SK-N-DZ (cell line): Measurements from ENCODE around the gene FAM47A. TPM values are rescaled to one million over a fixed set of nuclear protein-coding genes. Genes with fewer than 3 reads are reported as not detected.

ENCODE experiments used
- DNase-seq: peaks from one replicate; pipeline ENCODE4 v3.0.0-alpha.2; 2015; ENCODE audit warnings: low spot score
- polyA plus RNA-seq, 2 experiments: library from polyadenylated mRNA; depleted of rRNA; stranded (reverse); fragments of >200 nt; gene quantifications; 2 replicates each; pipeline ENCODE4 v1.2.3, GENCODE V29; 2014

The FAM47A gene
- polyA plus RNA-seq (2014; cell fraction: cytosol; rRNA removed), result not detected in 2 replicates
- not detected in 2 replicates for polyA plus RNA-seq (2014; cell fraction: nucleus; rRNA removed)

GRCh38 chrX:34132028-34132427, at the start of gene FAM47A:
Gene FAM47A, minus strand, starts transcription at chrX:34132314. Its CDS starts 36 bp downstream, at chrX:34132278.
- no peak for DNase-seq

GRCh38 chrX:34147345-34147744, 15.2 kb upstream of the FAM47A start:
- no peak for DNase-seq

- DNase-seq, result no peak
Observed at GRCh38 chrX:34146906-34147305, 14.8 kb upstream of the FAM47A start.

DNA sequence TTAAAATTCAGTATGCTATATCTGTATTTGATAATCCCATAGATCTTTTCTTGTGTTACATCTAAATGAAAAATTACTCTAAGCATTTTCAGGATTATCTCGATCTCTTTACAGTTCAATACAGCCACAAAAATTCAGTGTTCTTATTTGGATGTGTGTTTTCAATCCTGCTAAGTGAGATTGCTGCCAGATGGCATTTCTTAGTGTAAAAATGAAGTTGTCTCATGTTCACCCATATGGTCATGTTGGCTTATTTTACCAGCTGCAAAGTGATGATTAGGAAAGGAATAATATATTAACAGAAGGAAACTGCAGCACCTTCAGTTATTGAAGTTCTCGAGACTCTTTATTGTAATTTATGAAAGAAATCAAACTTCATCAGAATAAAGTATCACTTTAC, 12.1 kb upstream of the FAM47A start:
- no peak for DNase-seq

GRCh38 chrX:34140816-34141215, 8.7 kb upstream of the FAM47A start:
- no peak for DNase-seq

- DNase-seq, result no peak
Observed at GRCh38 chrX:34130980-34131744, 952 bp downstream of the FAM47A start.

GRCh38 chrX:34130501-34130900, 1.6 kb downstream of the FAM47A start:
- DNase-seq, result no peak

- no peak for DNase-seq
Observed at GRCh38 chrX:34126011-34126410, 6.1 kb downstream of the FAM47A start.

DNA sequence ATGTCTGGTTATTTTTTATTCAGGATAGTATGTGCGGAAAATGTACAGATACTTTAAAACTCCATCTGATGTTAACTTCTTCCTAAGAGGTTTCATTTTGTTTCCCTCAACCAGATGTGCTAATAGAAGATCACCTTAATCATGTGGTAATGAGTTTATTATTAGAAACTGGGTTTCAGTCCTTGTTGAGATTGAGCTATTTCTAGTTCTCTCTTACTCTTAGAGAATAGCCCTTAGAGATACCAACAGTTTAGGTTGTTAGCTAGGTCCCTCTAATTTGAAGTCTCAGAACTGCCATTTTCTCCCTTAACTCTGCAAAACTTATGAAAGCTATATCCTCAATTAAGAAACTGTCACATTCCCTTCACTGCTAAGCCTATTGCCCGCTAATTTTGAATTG, 13.0 kb downstream of the FAM47A start:
- no peak for DNase-seq

GRCh38 chrX:34112459-34112858, 19.7 kb downstream of the FAM47A start:
- no peak for DNase-seq
